OCI-LY3 (cell line): ENCODE results near the gene PSENEN.

Source experiments
- CTCF ChIP-seq: fragments of 200-600, 300-600 bp; sonication (generic); IDR thresholded peaks from 2 replicates; pipeline ENCODE4 v1.5.1; 2014; ENCODE audit warnings: antibody characterized with exemption, low read length, low read depth
- EZH2phosphoT487 ChIP-seq: fragments of 200-600 bp; shearing (Covaris generic); IDR thresholded peaks from 2 replicates; pipeline ENCODE4 v1.6.1; 2018; ENCODE audit warnings: antibody characterized with exemption, mixed run types, low read depth

- no peak for TF ChIP-seq CTCF
- TF ChIP-seq EZH2phosphoT487, result no peak
Measured at GRCh38 chr19:35734273-35734672, 11.2 kb upstream of the PSENEN start.
